BLaER1 (cell line): ENCODE measurements around the gene HS6ST2.

Source experiments
- H3K27ac ChIP-seq: shearing (Covaris generic); formaldehyde crosslinking; 2 replicates; pipeline ENCODE4 v1.8.1; 2022
- H3K27me3 ChIP-seq: shearing (Covaris generic); formaldehyde crosslinking; 2 replicates; pipeline ENCODE4 v1.8.1; 2022
- H3K36me3 ChIP-seq: shearing (Covaris generic); formaldehyde crosslinking; 2 replicates; pipeline ENCODE4 v1.8.1; 2022
- H3K4me1 ChIP-seq: shearing (Covaris generic); formaldehyde crosslinking; 2 replicates; pipeline ENCODE4 v1.8.1; 2022
- H3K4me2 ChIP-seq: shearing (Covaris generic); formaldehyde crosslinking; 2 replicates; pipeline ENCODE4 v1.8.1; 2022
- H3K4me3 ChIP-seq: shearing (Covaris generic); formaldehyde crosslinking; 2 replicates; pipeline ENCODE4 v1.8.1; 2022
- H3K9ac ChIP-seq: shearing (Covaris generic); formaldehyde crosslinking; 2 replicates; pipeline ENCODE4 v1.8.1; 2022
- H3K9me3 ChIP-seq: shearing (Covaris generic); formaldehyde crosslinking; 2 replicates; pipeline ENCODE4 v1.8.1; 2022
- H4K20me1 ChIP-seq: shearing (Covaris generic); formaldehyde crosslinking; 2 replicates; pipeline ENCODE4 v1.8.1; 2022
- Cebpa-rat ChIP-seq: shearing (Covaris generic); IDR thresholded peaks from 2 replicates; pipeline ENCODE4 v1.8.1; 2022

The HS6ST2 gene

GRCh38 chrX:132603700-132604286 is 354.6 kb downstream of the HS6ST2 start:
- Histone ChIP-seq H4K20me1 (peaks cover 16% of the 10 kb centered on the region; the same call in 1 of the 2 replicates), H3K9me3 (no peaks in the 10 kb centered on the region), H3K4me3 (no peak overlapping the region), H3K27ac (no peak overlapping the region), H3K27me3 (peaks cover 94% of the 10 kb centered on the region), H3K4me1 (no peaks in the 10 kb centered on the region), H3K4me2 (no peak overlapping the region), H3K36me3 (no peaks in the 10 kb centered on the region), H3K9ac (no peak overlapping the region)
- no peak for TF ChIP-seq Cebpa-rat

DNA sequence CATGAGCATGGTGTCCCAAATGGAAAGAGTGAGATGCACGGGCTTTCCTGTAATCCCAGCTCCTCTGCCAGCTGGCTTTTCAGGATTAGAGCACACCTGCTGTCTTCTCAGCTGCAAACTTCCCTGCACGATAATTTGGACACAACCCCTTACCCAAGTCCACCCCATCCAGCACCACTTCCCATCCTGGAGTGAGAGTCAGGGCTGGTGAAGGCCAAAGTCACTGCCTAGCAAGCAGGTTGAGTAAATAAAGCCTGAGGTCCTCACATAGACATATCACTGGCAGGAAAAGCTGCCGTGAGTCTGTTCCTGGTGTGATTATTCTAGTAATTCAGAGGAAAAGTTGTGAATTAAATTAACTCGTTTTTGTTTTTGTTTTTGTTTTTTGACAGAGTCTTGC is 355.7 kb downstream of the HS6ST2 start:
- Histone ChIP-seq H4K20me1 (peaks cover 16% of the 10 kb centered on the region; the same call in 1 of the 2 replicates), H3K36me3 (no peaks in the 10 kb centered on the region), H3K9me3 (no peaks in the 10 kb centered on the region), H3K4me3 (no peak overlapping the region), H3K27me3 (peaks cover 95% of the 10 kb centered on the region), H3K27ac (no peak overlapping the region), H3K4me1 (no peaks in the 10 kb centered on the region), H3K4me2 (no peak overlapping the region), H3K9ac (no peak overlapping the region)
- no peak for TF ChIP-seq Cebpa-rat

DNA sequence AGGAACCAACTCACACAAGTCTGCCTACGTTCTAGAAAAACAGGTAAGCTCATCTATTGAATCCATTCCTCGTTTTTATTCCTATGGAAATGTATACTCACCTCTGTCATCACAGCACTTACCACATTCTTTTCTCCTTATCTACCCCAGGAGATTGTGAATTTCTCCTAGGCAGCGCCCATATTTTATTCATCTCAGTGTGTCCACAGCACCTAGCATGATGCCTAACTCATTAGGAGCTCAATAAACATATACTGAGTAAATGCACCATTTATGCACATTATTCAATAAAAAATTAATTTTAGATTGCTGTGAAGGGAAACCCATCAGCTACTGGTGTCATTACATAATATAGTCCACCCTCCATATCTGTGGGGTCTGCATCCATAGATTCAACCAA is 363.4 kb downstream of the HS6ST2 start:
- H3K27ac ChIP-seq = no peak overlapping the region
- peaks cover 6% of the 10 kb centered on the region; the same call in 1 of the 2 replicates for H3K4me1 ChIP-seq
- H3K36me3 ChIP-seq = no peaks in the 10 kb centered on the region
- H3K4me2 ChIP-seq = no peak overlapping the region
- H3K27me3 ChIP-seq = peaks cover 95% of the 10 kb centered on the region
- H4K20me1 ChIP-seq = peaks cover 13% of the 10 kb centered on the region; the same call in 1 of the 2 replicates
- no peak overlapping the region for H3K9ac ChIP-seq
- H3K9me3 ChIP-seq = no peaks in the 10 kb centered on the region
- no peak for TF ChIP-seq Cebpa-rat
- no peak overlapping the region for H3K4me3 ChIP-seq

DNA sequence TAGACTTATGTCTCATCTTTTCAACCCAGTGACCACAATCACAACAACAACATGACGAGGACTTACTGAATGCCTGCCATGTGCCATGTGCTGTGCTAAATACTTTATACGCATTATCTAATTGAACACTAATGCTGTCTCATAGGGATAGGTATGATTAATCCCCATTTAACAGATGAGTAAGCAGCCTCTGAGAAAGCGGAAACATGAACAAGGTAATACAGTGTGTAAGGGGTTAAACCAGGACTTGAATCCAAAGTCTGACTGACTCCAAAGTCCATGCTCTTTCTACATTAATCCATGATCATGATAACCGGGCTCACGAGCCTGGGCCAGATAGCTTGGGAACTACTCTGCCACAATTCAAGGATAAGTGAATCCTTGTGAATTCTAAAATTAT is 364.3 kb downstream of the HS6ST2 start:
- Histone ChIP-seq H3K9ac (no peak overlapping the region), H4K20me1 (peaks cover 10% of the 10 kb centered on the region; the same call in 1 of the 2 replicates), H3K9me3 (no peaks in the 10 kb centered on the region), H3K27ac (no peak overlapping the region), H3K4me3 (no peak overlapping the region), H3K27me3 (peaks cover 95% of the 10 kb centered on the region), H3K4me1 (peaks cover 6% of the 10 kb centered on the region; the same call in 1 of the 2 replicates), H3K36me3 (no peaks in the 10 kb centered on the region), H3K4me2 (no peak overlapping the region)
- no peak for TF ChIP-seq Cebpa-rat

DNA sequence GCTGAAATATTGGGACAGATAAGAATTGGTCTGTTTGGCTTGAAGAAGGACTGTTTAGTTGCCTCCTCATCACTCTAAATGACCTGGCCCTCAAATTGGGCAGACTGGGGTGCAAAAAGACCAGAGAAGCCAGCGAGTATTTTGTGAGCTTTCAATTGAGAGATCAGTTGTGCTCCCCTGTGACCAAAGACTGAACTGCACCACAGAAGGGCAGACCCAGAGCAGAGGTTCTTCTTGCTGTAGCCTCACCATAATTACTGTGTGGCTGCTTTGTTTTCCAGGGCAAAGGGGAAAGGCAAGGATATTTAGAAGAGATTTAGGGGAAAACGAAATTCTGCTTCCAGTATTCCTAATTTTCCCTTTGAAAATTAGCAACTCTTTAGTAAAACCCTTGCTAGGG is 365.5 kb downstream of the HS6ST2 start:
- H3K36me3 ChIP-seq = no peaks in the 10 kb centered on the region

GRCh38 chrX:132591719-132592275 is 366.6 kb downstream of the HS6ST2 start:
- no peak overlapping the region for H3K9ac ChIP-seq
- H3K9me3 ChIP-seq = no peaks in the 10 kb centered on the region
- H3K27ac ChIP-seq = no peak overlapping the region
- TF ChIP-seq Cebpa-rat = no peak
- H4K20me1 ChIP-seq = 0 out of 2 replicates have a peak, but pooled peaks cover 4% of the 10 kb centered on the region
- peak overlapping the region; percentile 40 for H3K4me2 ChIP-seq
- no peaks in the 10 kb centered on the region for H3K36me3 ChIP-seq
- H3K4me1 ChIP-seq = peaks cover 6% of the 10 kb centered on the region; the same call in 1 of the 2 replicates
- no peak overlapping the region for H3K4me3 ChIP-seq
- peaks cover 96% of the 10 kb centered on the region for H3K27me3 ChIP-seq

More for the DNA sequence above, 365.5 kb downstream of the HS6ST2 start:
- no peak overlapping the region for H3K9ac ChIP-seq
- peaks cover 96% of the 10 kb centered on the region for H3K27me3 ChIP-seq
- H3K9me3 ChIP-seq = no peaks in the 10 kb centered on the region
- H4K20me1 ChIP-seq = peaks cover 10% of the 10 kb centered on the region; the same call in 1 of the 2 replicates
- H3K27ac ChIP-seq = no peak overlapping the region
- H3K4me1 ChIP-seq = peaks cover 6% of the 10 kb centered on the region; the same call in 1 of the 2 replicates
- H3K4me2 ChIP-seq = no peak overlapping the region
- no peak overlapping the region for H3K4me3 ChIP-seq
- TF ChIP-seq Cebpa-rat = no peak

GRCh38 chrX:132590350-132591026 is 367.9 kb downstream of the HS6ST2 start:
- Histone ChIP-seq H3K9me3 (no peaks in the 10 kb centered on the region), H3K4me3 (no peak overlapping the region), H3K27ac (no peak overlapping the region), H3K36me3 (no peaks in the 10 kb centered on the region), H3K9ac (no peak overlapping the region), H3K4me1 (peaks cover 6% of the 10 kb centered on the region; the same call in 1 of the 2 replicates), H3K4me2 (no peak overlapping the region), H4K20me1 (0 out of 2 replicates have a peak, but pooled peaks cover 4% of the 10 kb centered on the region), H3K27me3 (peaks cover 97% of the 10 kb centered on the region)
- TF ChIP-seq Cebpa-rat = no peak

- no peaks in the 10 kb centered on the region for H3K9me3 ChIP-seq
- H3K36me3 ChIP-seq = no peaks in the 10 kb centered on the region
- TF ChIP-seq Cebpa-rat = no peak
- H3K9ac ChIP-seq = no peak overlapping the region
- 0 out of 2 replicates have a peak, but pooled peaks cover 4% of the 10 kb centered on the region for H4K20me1 ChIP-seq
- no peak overlapping the region for H3K4me3 ChIP-seq
- no peak overlapping the region for H3K4me2 ChIP-seq
- peaks cover 96% of the 10 kb centered on the region for H3K27me3 ChIP-seq
- no peak overlapping the region for H3K27ac ChIP-seq
- no peaks in the 10 kb centered on the region for H3K4me1 ChIP-seq
These were observed 373.5 kb downstream of the HS6ST2 start for GRCh38 chrX:132584936-132585335.

GRCh38 chrX:132576939-132577338 is 381.5 kb downstream of the HS6ST2 start:
- no peak overlapping the region for H3K4me2 ChIP-seq
- no peak overlapping the region for H3K27ac ChIP-seq
- H3K27me3 ChIP-seq = peaks cover 85% of the 10 kb centered on the region
- H3K9ac ChIP-seq = no peak overlapping the region
- H3K4me1 ChIP-seq = no peaks in the 10 kb centered on the region
- H3K36me3 ChIP-seq = no peaks in the 10 kb centered on the region
- no peaks in the 10 kb centered on the region for H3K9me3 ChIP-seq
- H3K4me3 ChIP-seq = no peak overlapping the region
- no peak for TF ChIP-seq Cebpa-rat
- peaks cover 11% of the 10 kb centered on the region; the same call in 1 of the 2 replicates for H4K20me1 ChIP-seq
